Heart right ventricle (tissue), 16 donors: ENCODE measurements around the gene THRSP. TPM values are rescaled to one million over a fixed set of nuclear protein-coding genes. Genes with fewer than 3 reads are reported as not detected.
A peak's percentile ranks its signal among the peaks of the same experiment; 100 is the strongest.

Experiments used
- ATAC-seq, 8 donors: fragments of 200-7000 bp; cut with Tn5 transposase; one replicate each; pipeline ENCODE4 v1.9.1; 2020; ENCODE audit warnings: mild to moderate bottlenecking in 8 of 8, moderate library complexity in 8 of 8, moderate number of reproducible peaks in 1 of 8
- DNase-seq, 2 donors: peaks; one replicate each; pipeline ENCODE4 v3.0.0-alpha.2; 2020
- H3K27ac ChIP-seq, 10 donors: fragments of 200-600 bp; sonication (generic) in 2 of 10; one replicate each; pipeline versions ENCODE4 v1.5.0 to v1.8.0; 2020 to 2022; ENCODE audit warnings: mild to moderate bottlenecking in 3 of 10
- H3K27me3 ChIP-seq, 7 donors: fragments of 200-600 bp; one replicate each; pipeline ENCODE4 v1.8.0; 2021 to 2022; ENCODE audit warnings: mild to moderate bottlenecking in 2 of 7
- H3K36me3 ChIP-seq, 9 donors: fragments of 200-600 bp; sonication (generic) in 1 of 9; one replicate each; pipeline versions ENCODE4 v1.5.0 to v1.8.0; 2020 to 2022; ENCODE audit warnings: mild to moderate bottlenecking in 2 of 9
- H3K4me1 ChIP-seq, 9 donors: fragments of 200-600 bp; sonication (generic) in 1 of 9; one replicate each; pipeline versions ENCODE4 v1.5.0 to v1.8.0; 2020 to 2022; ENCODE audit warnings: mild to moderate bottlenecking in 4 of 9
- H3K4me3 ChIP-seq, 10 donors: fragments of 200-600 bp; sonication (generic) in 2 of 10; one replicate each; pipeline versions ENCODE4 v1.5.0 to v1.8.0; 2020 to 2022; ENCODE audit warnings: mild to moderate bottlenecking in 7 of 10, moderate library complexity in 2 of 10
- H3K9me3 ChIP-seq, 11 donors: fragments of 200-600 bp in 10 of 11; sonication (generic) in 2 of 11; one replicate each; pipeline versions ENCODE4 v1.5.0 to v1.8.0; 2013 to 2022; ENCODE audit warnings: mild to moderate bottlenecking in 2 of 11, control low read depth in 1 of 11, moderate library complexity in 1 of 11
- CTCF ChIP-seq, 9 donors: fragments of 200-600 bp; sonication (generic) in 2 of 9; IDR thresholded peaks; one replicate each; pipeline versions ENCODE4 v1.5.0 to v1.8.0; 2021 to 2022; ENCODE audit warnings: antibody characterized with exemption in 9 of 9, mild to moderate bottlenecking in 5 of 9, moderate library complexity in 1 of 9
- WGBS, 2 donors: extraction: QIAGEN DNeasy Blood & Tissue Kit; methylation state at CpG; one replicate each; pipeline ENCODE4 v1.1.7; 2013; ENCODE audit warnings: inconsistent platforms in 1 of 2; 5-methylcytosine and 5-hydroxymethylcytosine counted together
- intact Hi-C, 10 donors: fragments of 100-400 bp; cut with DNase I; formaldehyde crosslinking; loops; one replicate each; pipeline versions ENCODE4 v1.11.1 to v1.14.2; 2022
- polyA plus RNA-seq, 2 donors: library from polyadenylated mRNA; stranded (reverse); fragments of 200-250 nt; gene quantifications; one replicate each; pipeline ENCODE4 v1.2.3, GENCODE V29; 2013
- total RNA-seq, 10 donors: library from RNA; stranded (reverse); fragmentation: NEBNext Ultra II Directional in 3 of 10; extraction: Animal tissue kit (Norgen Biotek cat#: 25700) in 3 of 10; gene quantifications; one replicate each; pipeline versions ENCODE4 v1.2.1 to v1.2.4, GENCODE V29; 2021 to 2023
- donor health status: Arrhythmogenic right ventricular cardiomyopathy.
- donor health status: ischemic (EF 13 %, LVEDD 7.1; RV severe dilation, severe dysfunction).
- donor health status: healthy with polysubstance abuse.
- donor health status: DM: no; HTN: yes; CAD: no.
- donor health status: DM: no; HTN: no; CAD: no.
- donor health status: ischemic (EF 25% LVEDD 6.9; RV normal size, moderate dysfunction).
- donor health status: ischemic (EF 25% LVEDD 5.7; RV mildly dilated, moderate dysfunction).
- donor health status: healthy.
- donor health status: DM: yes; HTN: yes; CAD: no.
- donor health status: Ischemic cardiomyopathy.
- donor health status: ischemic (EF 35%, LVEDD 5.7; RV mildly dilated, moderate dysfunction).
- donor health status: nonischemic (EF 11% LVEDD 7.7; RV severe dilation, severe dysfunction).
- donor health status: DM: yes; HTN: yes; CAD: no.
- donor health status: PGD.
- donor health status: ischemic (EF 29% LVEDD 5.4; RV normal size, mild dysfunction).
- donor health status: nonischemic (EF 23%, LVEDD 6.1; RV moderate dilation, normal function).

Gene THRSP
- total and polyA plus RNA-seq, 12 donors: 0.21 to 25.4 (median 4.0) TPM; not detected in 3

GRCh38 chr11:78078218-78079167 lies 14.8 kb downstream of the THRSP start:
- ATAC-seq (no peak), DNase-seq (no peak)
- peaks cover 6 to 53% (median 41%) of the 10 kb centered on the region in 9 donors for H3K4me1 ChIP-seq
- 29 to 33% methylated on average over 21 of the region's 21 CpGs for WGBS, 2 donors
- no peaks in the 10 kb centered on the region for H3K9me3 ChIP-seq
- peak overlapping the region in 8 of 10 donors; percentile 83 to 95 (median 92) for H3K27ac ChIP-seq
- H3K27me3 ChIP-seq: no peaks in the 10 kb centered on the region
- peak overlapping the region; percentile 65 to 92 (median 86) for H3K4me3 ChIP-seq
- TF ChIP-seq CTCF (IDR thresholded peaks at IDR 0.05): no peak
- H3K36me3 ChIP-seq: peaks cover 0 to 17% (median 0%) of the 10 kb centered on the region in 9 donors
- intact Hi-C loops: loop anchor here in 2 of 10 donors (2.0 to 5.0 kb wide), 2 partner anchors 60 to 114 kb away; partner anchors contain the start of gene ALG8 (in 1 of the 2)

GRCh38 chr11:78079232-78080083 lies 15.8 kb downstream of the THRSP start, which contains the start of gene NDUFC2:
TSS of gene NDUFC2 (minus strand) at chr11:78079862. CDS start at chr11:78079744, 118 bp downstream.
- no peaks in the 10 kb centered on the region for H3K9me3 ChIP-seq
- ATAC-seq (peak; percentile 93 to 96 (median 95)), DNase-seq (peak; percentile 75 to 82)
- TF ChIP-seq CTCF (IDR thresholded peaks at IDR 0.05): peak in 1 of 9 donors; percentile 4
- 0% methylated on average over 68 of the region's 68 CpGs for WGBS, 2 donors
- H3K4me3 ChIP-seq: peak within 1 kb of the TSS; percentile 65 to 92 (median 86)
- no peaks in the 10 kb centered on the region for H3K27me3 ChIP-seq
- intact Hi-C loops: loop anchor here in 2 of 10 donors (2.0 to 5.0 kb wide), 2 partner anchors 59 to 113 kb away; partner anchors contain the start of gene ALG8 (in 1 of the 2)
- peaks cover 6 to 52% (median 41%) of the 10 kb centered on the region in 9 donors for H3K4me1 ChIP-seq
- H3K27ac ChIP-seq: peak within 1 kb of the TSS; percentile 47 to 95 (median 90)
- H3K36me3 ChIP-seq: peaks cover 0 to 17% (median 0%) of the 10 kb centered on the region in 9 donors

GRCh38 chr11:78080084-78080817 lies 16.6 kb downstream of the THRSP start:
- Histone ChIP-seq H3K4me3 (peak overlapping the region; percentile 65 to 92 (median 86)), H3K27me3 (no peaks in the 10 kb centered on the region), H3K9me3 (no peaks in the 10 kb centered on the region), H3K36me3 (peaks cover 0 to 17% (median 0%) of the 10 kb centered on the region in 9 donors), H3K4me1 (peaks cover 6 to 45% (median 41%) of the 10 kb centered on the region in 9 donors), H3K27ac (peak overlapping the region; percentile 47 to 95 (median 90))
- no peak for TF ChIP-seq CTCF (IDR thresholded peaks at IDR 0.05)
- DNase-seq (no peak), ATAC-seq (peak in 2 of 8 donors; percentile 4 to 12)
- intact Hi-C loops: no loop called here
- 59 to 63% methylated on average over 23 of the region's 23 CpGs for WGBS, 2 donors
